Endothelial cell of umbilical vein (primary cell): ENCODE data around the gene CEACAM21.
"Not testable (repeated sequence)": the region's sequence is repeated elsewhere in the genome, so short reads cannot be mapped to it uniquely, and the experiment has no call there.

ENCODE experiments used
- EZH2 ChIP-seq: IDR thresholded peaks from 2 replicates; pipeline ENCODE4 v1.6.1; 2012; ENCODE audit warnings: borderline replicate concordance, low read depth, mild to moderate bottlenecking, moderate library complexity, low read length, inconsistent platforms; ENCODE audit not compliant: severe bottlenecking
- FOS ChIP-seq: IDR thresholded peaks from 2 replicates; pipeline ENCODE4 v1.6.1; 2011; ENCODE audit warnings: mild to moderate bottlenecking, low read length, moderate library complexity, borderline replicate concordance; ENCODE audit not compliant: insufficient read depth
- GATA2 ChIP-seq: IDR thresholded peaks from 2 replicates; pipeline ENCODE4 v1.7.0; 2011; ENCODE audit warnings: low read depth, mild to moderate bottlenecking, moderate library complexity, mixed read lengths, low read length; ENCODE audit not compliant: insufficient read length, insufficient read depth
- JUN ChIP-seq: IDR thresholded peaks from 2 replicates; pipeline ENCODE4 v1.6.1; 2011; ENCODE audit warnings: borderline replicate concordance, low read depth; ENCODE audit not compliant: insufficient read length, insufficient read depth
- MAX ChIP-seq: IDR thresholded peaks from 2 replicates; pipeline ENCODE4 v1.6.1; 2011; ENCODE audit not compliant: insufficient read depth, insufficient read length
- MYC ChIP-seq: IDR thresholded peaks from one replicate; pipeline ENCODE4 v1.6.1; 2011; ENCODE audit warnings: mild to moderate bottlenecking, low read depth, low read length
- POLR2A ChIP-seq: IDR thresholded peaks from 2 replicates; pipeline ENCODE4 v1.6.1; 2012; ENCODE audit warnings: low read depth, mild to moderate bottlenecking, control low read depth, low read length
- POLR2AphosphoS5 ChIP-seq: IDR thresholded peaks from 2 replicates; pipeline ENCODE4 v1.6.1; 2012; ENCODE audit warnings: low read depth, mild to moderate bottlenecking, control low read depth, low read length, moderate library complexity; ENCODE audit not compliant: insufficient read depth
- TF ChIP-seq, protein P1 (sequence below), 2 donors: IDR thresholded peaks; 1 replicate in 1 of 2; 2 replicates in 1 of 2; pipeline ENCODE4 v1.5.1; 2011; ENCODE audit warnings: low read length in 2 of 2, mild to moderate bottlenecking in 2 of 2, moderate library complexity in 2 of 2, control low read depth in 1 of 2, inconsistent platforms in 1 of 2, low read depth in 1 of 2; ENCODE audit not compliant: insufficient read depth in 1 of 2; ENCODE audit errors: extremely low read depth in 1 of 2

DNA sequence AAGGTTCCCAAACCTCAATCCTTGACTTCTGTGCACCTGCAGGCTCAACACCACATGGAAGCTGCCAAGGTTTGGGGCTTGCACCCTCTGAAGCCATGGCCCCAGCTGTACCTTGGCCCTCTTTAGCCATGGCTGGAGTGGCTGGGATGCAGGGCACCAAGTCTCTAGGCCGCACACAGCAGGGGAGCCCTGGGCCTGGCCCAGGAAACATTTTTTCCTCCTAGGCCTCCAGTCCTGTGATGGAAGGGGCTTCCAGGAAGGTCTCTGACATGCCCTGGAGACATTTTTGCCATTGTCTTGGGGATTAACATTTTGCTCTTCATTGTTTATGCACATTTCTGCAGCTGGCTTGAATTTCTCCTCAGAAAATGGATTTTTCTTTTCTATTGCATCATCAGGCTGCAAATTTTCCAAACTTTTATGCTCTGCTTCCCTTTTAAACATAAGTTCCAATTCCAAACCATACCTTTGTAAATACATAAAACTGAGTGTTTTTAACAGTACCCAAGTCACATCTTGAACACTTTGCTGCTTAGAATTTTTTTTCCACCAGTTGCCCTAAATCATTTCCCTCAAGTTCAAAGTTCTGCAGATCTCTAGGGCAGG is 6.7 kb downstream of the CEACAM21 start:
- TF ChIP-seq, protein P1, sequence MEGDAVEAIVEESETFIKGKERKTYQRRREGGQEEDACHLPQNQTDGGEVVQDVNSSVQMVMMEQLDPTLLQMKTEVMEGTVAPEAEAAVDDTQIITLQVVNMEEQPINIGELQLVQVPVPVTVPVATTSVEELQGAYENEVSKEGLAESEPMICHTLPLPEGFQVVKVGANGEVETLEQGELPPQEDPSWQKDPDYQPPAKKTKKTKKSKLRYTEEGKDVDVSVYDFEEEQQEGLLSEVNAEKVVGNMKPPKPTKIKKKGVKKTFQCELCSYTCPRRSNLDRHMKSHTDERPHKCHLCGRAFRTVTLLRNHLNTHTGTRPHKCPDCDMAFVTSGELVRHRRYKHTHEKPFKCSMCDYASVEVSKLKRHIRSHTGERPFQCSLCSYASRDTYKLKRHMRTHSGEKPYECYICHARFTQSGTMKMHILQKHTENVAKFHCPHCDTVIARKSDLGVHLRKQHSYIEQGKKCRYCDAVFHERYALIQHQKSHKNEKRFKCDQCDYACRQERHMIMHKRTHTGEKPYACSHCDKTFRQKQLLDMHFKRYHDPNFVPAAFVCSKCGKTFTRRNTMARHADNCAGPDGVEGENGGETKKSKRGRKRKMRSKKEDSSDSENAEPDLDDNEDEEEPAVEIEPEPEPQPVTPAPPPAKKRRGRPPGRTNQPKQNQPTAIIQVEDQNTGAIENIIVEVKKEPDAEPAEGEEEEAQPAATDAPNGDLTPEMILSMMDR (IDR thresholded peaks at IDR 0.05; ENCODE audit: extremely low read depth in 1 of 2, insufficient read depth in 1 of 2, low read depth in 1 of 2, low read length in 2 of 2), result not testable (repeated sequence)
- TF ChIP-seq MYC, MAX, EZH2, POLR2A, POLR2AphosphoS5, JUN, GATA2, FOS: not testable (repeated sequence)
